Neuron (in vitro differentiated cells): ENCODE measurements around the gene MECP2.
A peak's percentile ranks its signal among the peaks of the same experiment; 100 is the strongest.

Source experiments
- H2AFZ ChIP-seq: one replicate; pipeline ENCODE4 v1.6.1; 2013; ENCODE audit warnings: low read depth, mild to moderate bottlenecking, inconsistent platforms, low read length, moderate library complexity
- H3K27me3 ChIP-seq: one replicate; pipeline ENCODE4 v1.6.1; 2013; ENCODE audit warnings: low read length; ENCODE audit not compliant: insufficient read depth
- H3K36me3 ChIP-seq: one replicate; pipeline ENCODE4 v1.6.1; 2013; ENCODE audit warnings: low read length; ENCODE audit not compliant: insufficient read depth
- H3K4me1 ChIP-seq: one replicate; pipeline ENCODE4 v1.6.1; 2013; ENCODE audit warnings: low read length; ENCODE audit not compliant: insufficient read depth
- H3K4me3 ChIP-seq: 2 replicates; pipeline ENCODE4 v1.5.1; 2013; ENCODE audit warnings: mild to moderate bottlenecking, low read length, moderate library complexity
- H3K9me3 ChIP-seq: one replicate; pipeline ENCODE4 v1.6.1; 2013; ENCODE audit warnings: low read length

Gene MECP2

GRCh38 chrX:153973127-153974002 lies 124.2 kb downstream of the MECP2 start:
- H3K27me3 ChIP-seq: no peaks in the 10 kb centered on the region
- peak overlapping the region; percentile 96 for H3K4me3 ChIP-seq

GRCh38 chrX:153972368-153973126 lies 125.0 kb downstream of the MECP2 start, which contains the start of gene TMEM187:
Gene TMEM187 (plus strand): TSS chrX:153972754. CDS start chrX:153982063, 9,309 bp downstream.
- no peaks in the 10 kb centered on the region for H3K9me3 ChIP-seq

More at GRCh38 chrX:153973127-153974002, 124.2 kb downstream of the MECP2 start:
- Histone ChIP-seq H2AFZ (peak overlapping the region; percentile 46), H3K36me3 (no peaks in the 10 kb centered on the region), H3K4me1 (peaks cover 33% of the 10 kb centered on the region), H3K9me3 (no peaks in the 10 kb centered on the region)

More at GRCh38 chrX:153972368-153973126, 125.0 kb downstream of the MECP2 start, which contains the start of gene TMEM187:
- H3K36me3 ChIP-seq: no peaks in the 10 kb centered on the region
- peak within 1 kb of the TSS; percentile 85 for H2AFZ ChIP-seq
- peaks cover 41% of the 10 kb centered on the region for H3K4me1 ChIP-seq
- no peaks in the 10 kb centered on the region for H3K27me3 ChIP-seq
- H3K4me3 ChIP-seq: peak within 1 kb of the TSS; percentile 96
